ENCODE results near the gene SLC11A1. TPM values are rescaled to one million over a fixed set of nuclear protein-coding genes. Genes with fewer than 3 reads are reported as not detected.

SLC11A1 gene
- total RNA-seq, 1 donor from 2014 or later: 0.34 TPM

- H3K4me3 Mint-ChIP-seq (ENCODE audit: low read depth): peak overlapping the region; percentile 92
- H3K9me3 Mint-ChIP-seq (ENCODE audit: low read depth): no peaks in the 10 kb centered on the region
- peak overlapping the region; percentile 100 for H3K27ac Mint-ChIP-seq
- peaks cover 14% of the 10 kb centered on the region for H3K4me1 Mint-ChIP-seq (ENCODE audit: low read depth)
- no peaks in the 10 kb centered on the region for H3K27me3 Mint-ChIP-seq
- no peaks in the 10 kb centered on the region for H3K36me3 Mint-ChIP-seq (ENCODE audit: insufficient read depth)
- no peak for TF ChIP-seq CTCF (IDR thresholded peaks at IDR 0.05; ENCODE audit: unreplicated experiment)
- no peak for DNase-seq (ENCODE audit: low spot score, unreplicated experiment)
Observed at GRCh38 chr2:218397463-218397819, 15.4 kb downstream of the SLC11A1 start.

- DNase-seq (ENCODE audit: low spot score, unreplicated experiment): peak; percentile 46
- Mint-ChIP-seq H3K4me3 (ENCODE audit: low read depth) (peak overlapping the region; percentile 92), H3K4me1 (ENCODE audit: low read depth) (peaks cover 14% of the 10 kb centered on the region), H3K27ac (peak overlapping the region; percentile 100), H3K36me3 (ENCODE audit: insufficient read depth) (no peaks in the 10 kb centered on the region), H3K9me3 (ENCODE audit: low read depth) (no peaks in the 10 kb centered on the region), H3K27me3 (no peaks in the 10 kb centered on the region)
- no peak for TF ChIP-seq CTCF (IDR thresholded peaks at IDR 0.05; ENCODE audit: unreplicated experiment)
Observed at GRCh38 chr2:218397820-218398436, 15.9 kb downstream of the SLC11A1 start.

- peaks cover 3% of the 10 kb centered on the region for H3K36me3 Mint-ChIP-seq (ENCODE audit: insufficient read depth)
- peak; percentile 51 for DNase-seq (ENCODE audit: low spot score, unreplicated experiment)
- peak overlapping the region; percentile 92 for H3K4me3 Mint-ChIP-seq (ENCODE audit: low read depth)
- H3K9me3 Mint-ChIP-seq (ENCODE audit: low read depth): no peaks in the 10 kb centered on the region
- TF ChIP-seq CTCF (IDR thresholded peaks at IDR 0.05; ENCODE audit: unreplicated experiment): peak; percentile 4
- H3K27me3 Mint-ChIP-seq: no peaks in the 10 kb centered on the region
- H3K4me1 Mint-ChIP-seq (ENCODE audit: low read depth): peaks cover 14% of the 10 kb centered on the region
- peak overlapping the region; percentile 85 for H3K27ac Mint-ChIP-seq
Observed at GRCh38 chr2:218398437-218399390, 16.6 kb downstream of the SLC11A1 start.

- Mint-ChIP-seq H3K4me3 (ENCODE audit: low read depth) (peak within 1 kb of the TSS; percentile 91), H3K9me3 (ENCODE audit: low read depth) (no peaks in the 10 kb centered on the region), H3K4me1 (ENCODE audit: low read depth) (peaks cover 14% of the 10 kb centered on the region), H3K36me3 (ENCODE audit: insufficient read depth) (peaks cover 3% of the 10 kb centered on the region), H3K27me3 (no peaks in the 10 kb centered on the region), H3K27ac (peak within 1 kb of the TSS; percentile 96)
- TF ChIP-seq CTCF (IDR thresholded peaks at IDR 0.05; ENCODE audit: unreplicated experiment): peak; percentile 21
- peak; percentile 86 for DNase-seq (ENCODE audit: low spot score, unreplicated experiment)
Observed at GRCh38 chr2:218399391-218400166, 17.5 kb downstream of the SLC11A1 start, which contains the start of gene CTDSP1. CTDSP1 (plus strand) TSS chr2:218399868; CDS start chr2:218400091, 223 bp downstream.

Data from progenitor cell of endocrine pancreas (in vitro differentiated cells).